H1 (cell line): Measurements from ENCODE around the gene HS6ST3. TPM values are rescaled to one million over a fixed set of nuclear protein-coding genes. Genes with fewer than 3 reads are reported as not detected.
"Not testable (repeated sequence)": the region's sequence is repeated elsewhere in the genome, so short reads cannot be mapped to it uniquely, and the experiment has no call there.

Experiments used
- CTCF ChIA-PET: fragments of 300-600 bp; sonication (Branson Sonifier 250); formaldehyde crosslinking; loops from one replicate; lab custom pipeline; 2021; ENCODE audit not compliant: partially characterized antibody; lab: Charles Lee
- POLR2A ChIA-PET: fragments of 300-600 bp; sonication (Branson Sonifier 250); formaldehyde crosslinking; loops from one replicate; lab custom pipeline; 2021; ENCODE audit warnings: inconsistent platforms; ENCODE audit not compliant: partially characterized antibody; lab: Charles Lee
- DNase-seq, 2 experiments: peaks; one replicate each; pipeline versions ENCODE4 v3.0.0 to v3.0.0-alpha.2; 2010 to 2022; ENCODE audit warnings: low spot score in 2 of 2, low read depth in 1 of 2, mixed read lengths in 1 of 2
- FAIRE-seq: peaks from 2 replicates; lab custom pipeline; 2011; peaks lifted over from hg19 to GRCh38; lab: Jason Lieb, UNC
- H2AFZ ChIP-seq: 2 replicates; pipeline ENCODE4 v1.8.1; 2012; ENCODE audit warnings: low read length, inconsistent platforms
- H2AK5ac ChIP-seq: 2 replicates; pipeline ENCODE4 v1.6.1; 2013; ENCODE audit warnings: low read depth, low read length
- H2BK120ac ChIP-seq: replicated peaks from 2 replicates; pipeline ENCODE3; 2013; ENCODE audit warnings: low read depth, low read length, inconsistent platforms
- H2BK12ac ChIP-seq: 2 replicates; pipeline ENCODE4 v1.6.1; 2013; ENCODE audit warnings: low read depth, low read length
- H2BK15ac ChIP-seq: 2 replicates; pipeline ENCODE4 v1.6.1; 2013; ENCODE audit warnings: low read length
- H2BK20ac ChIP-seq: 2 replicates; pipeline ENCODE4 v1.6.1; 2013; ENCODE audit warnings: low read length
- H2BK5ac ChIP-seq: 2 replicates; pipeline ENCODE4 v1.6.1; 2013; ENCODE audit warnings: low read depth, low read length
- H3K14ac ChIP-seq: 2 replicates; pipeline ENCODE4 v1.6.1; 2013; ENCODE audit warnings: inconsistent platforms; ENCODE audit not compliant: insufficient read length
- H3K18ac ChIP-seq: 2 replicates; pipeline ENCODE4 v1.6.1; 2013; ENCODE audit warnings: low read length; ENCODE audit errors: extremely low read depth
- H3K23ac ChIP-seq: 2 replicates; pipeline ENCODE4 v1.6.1; 2013; ENCODE audit warnings: inconsistent platforms; ENCODE audit not compliant: insufficient read length
- H3K23me2 ChIP-seq: 2 replicates; pipeline ENCODE4 v1.6.1; 2013; ENCODE audit warnings: low read depth, low read length
- H3K27ac ChIP-seq: 2 replicates; pipeline ENCODE4 v1.6.1; 2011; ENCODE audit warnings: low read depth, low read length, inconsistent platforms
- H3K27me3 ChIP-seq, 4 experiments: replicated peaks in 1 of 4; 1 replicate in 1 of 4; 2 replicates in 3 of 4; pipeline versions ENCODE4 v1.6.1 to v1.8.1; 2011 to 2013; ENCODE audit warnings: low read length in 3 of 4, mild to moderate bottlenecking in 3 of 4, inconsistent platforms in 2 of 4, mixed read lengths in 2 of 4, moderate library complexity in 1 of 4; ENCODE audit not compliant: control insufficient read depth in 3 of 4, insufficient read depth in 3 of 4; ENCODE audit errors: extremely low read depth in 1 of 4
- H3K36me3 ChIP-seq, 4 experiments: 2 replicates each; pipeline versions ENCODE4 v1.6.1 to v1.8.1; 2011 to 2013; ENCODE audit warnings: mild to moderate bottlenecking in 4 of 4, low read length in 3 of 4, moderate library complexity in 2 of 4, control low read depth in 1 of 4, inconsistent platforms in 1 of 4; ENCODE audit not compliant: insufficient read depth in 4 of 4, control insufficient read depth in 2 of 4
- H3K4ac ChIP-seq: replicated peaks from 2 replicates; pipeline ENCODE3; 2013; ENCODE audit warnings: low read length, low read depth, mixed read lengths, inconsistent platforms; ENCODE audit not compliant: insufficient read length
- H3K4me1 ChIP-seq, 4 experiments: replicated peaks in 1 of 4; 1 replicate in 1 of 4; 2 replicates in 3 of 4; pipeline versions ENCODE4 v1.6.1 to v1.8.1; 2011 to 2013; ENCODE audit warnings: low read length in 3 of 4, inconsistent platforms in 2 of 4, mixed read lengths in 1 of 4; ENCODE audit not compliant: insufficient read depth in 4 of 4, control insufficient read depth in 3 of 4
- H3K4me2 ChIP-seq, 2 experiments: 2 replicates each; pipeline versions ENCODE4 v1.6.1 to v1.8.1; 2011 to 2013; ENCODE audit warnings: low read depth in 2 of 2, low read length in 2 of 2, control low read depth in 1 of 2, inconsistent platforms in 1 of 2, mild to moderate bottlenecking in 1 of 2; ENCODE audit not compliant: insufficient read depth in 1 of 2
- H3K4me3 ChIP-seq, 4 experiments: fragments of 200-600, 300-600 bp in 1 of 4; sonication (generic), shearing (Covaris generic), sonication (Bioruptor Twin) in 1 of 4; 2 replicates each; pipeline versions ENCODE4 v1.5.1 to v1.8.1; 2011 to 2016; ENCODE audit warnings: low read length in 4 of 4, low read depth in 3 of 4, control low read depth in 2 of 4, inconsistent platforms in 2 of 4, mild to moderate bottlenecking in 2 of 4, mixed read lengths in 1 of 4, moderate library complexity in 1 of 4; ENCODE audit not compliant: insufficient read depth in 2 of 4; ENCODE audit errors: extremely low read depth in 1 of 4
- H3K56ac ChIP-seq: replicated peaks from 2 replicates; pipeline ENCODE3; 2013; ENCODE audit warnings: low read depth, mild to moderate bottlenecking, mixed read lengths, low read length, inconsistent platforms; ENCODE audit not compliant: insufficient read length
- H3K79me1 ChIP-seq: 2 replicates; pipeline ENCODE4 v1.6.1; 2013; ENCODE audit warnings: low read depth, low read length, control low read depth
- H3K79me2 ChIP-seq, 2 experiments: 2 replicates each; pipeline versions ENCODE4 v1.6.1 to v1.8.1; 2012 to 2013; ENCODE audit warnings: low read length in 2 of 2, mild to moderate bottlenecking in 2 of 2, inconsistent platforms in 1 of 2; ENCODE audit not compliant: insufficient read depth in 2 of 2, control insufficient read depth in 1 of 2
- H3K9ac ChIP-seq, 4 experiments: replicated peaks in 1 of 4; 1 replicate in 1 of 4; 2 replicates in 3 of 4; pipeline versions ENCODE4 v1.6.1 to v1.8.1; 2011 to 2013; ENCODE audit warnings: low read depth in 3 of 4, low read length in 3 of 4, control low read depth in 2 of 4, mild to moderate bottlenecking in 2 of 4, moderate library complexity in 2 of 4, inconsistent platforms in 1 of 4; ENCODE audit errors: extremely low read depth in 1 of 4
- H3K9me3 ChIP-seq, 2 experiments: 2 replicates each; pipeline versions ENCODE4 v1.6.1 to v1.8.1; 2012 to 2013; ENCODE audit warnings: mild to moderate bottlenecking in 2 of 2, moderate library complexity in 2 of 2, control low read depth in 1 of 2, inconsistent platforms in 1 of 2, low read depth in 1 of 2, low read length in 1 of 2, mixed read lengths in 1 of 2; ENCODE audit not compliant: insufficient read depth in 2 of 2
- H4K20me1 ChIP-seq, 2 experiments: replicated peaks in 1 of 2; 2 replicates each; pipeline versions ENCODE3 to v1.8.1; 2011 to 2013; ENCODE audit warnings: inconsistent platforms in 2 of 2, low read length in 2 of 2, mild to moderate bottlenecking in 1 of 2; ENCODE audit not compliant: insufficient read depth in 2 of 2, control insufficient read depth in 1 of 2
- H4K5ac ChIP-seq: 2 replicates; pipeline ENCODE4 v1.6.1; 2013; ENCODE audit warnings: low read length, low read depth, mixed read lengths, inconsistent platforms; ENCODE audit not compliant: insufficient read length
- H4K8ac ChIP-seq: 2 replicates; pipeline ENCODE4 v1.8.0; 2013; ENCODE audit warnings: mild to moderate bottlenecking, moderate library complexity, low read length, inconsistent platforms; ENCODE audit not compliant: insufficient read depth; ENCODE audit errors: extremely low read depth
- H4K91ac ChIP-seq: replicated peaks from 2 replicates; pipeline ENCODE3; 2013; ENCODE audit warnings: low read length, mixed read lengths, inconsistent platforms; ENCODE audit not compliant: insufficient read length
- whole genome bisulfite sequencing, 2 experiments: shearing (Covaris generic) in 1 of 2; methylation state at CpG; one replicate each; pipeline versions ENCODE4 v1.1.6 to v1.1.7; 2013 to 2015; ENCODE audit warnings: low lambda C conversion rate in 2 of 2, mixed read lengths in 2 of 2, inconsistent platforms in 1 of 2, low coverage in 1 of 2, missing lambda C conversion rate in 1 of 2; ENCODE audit not compliant: insufficient replicate concordance in 2 of 2, insufficient coverage in 1 of 2, insufficient read length in 1 of 2; ENCODE audit errors: extremely low coverage in 1 of 2, missing lambda C conversion rate in 1 of 2; 5-methylcytosine and 5-hydroxymethylcytosine counted together
- polyA plus RNA-seq, 7 experiments: library from polyadenylated mRNA; depleted of rRNA in 3 of 7; stranded (reverse) in 5 of 7; unstranded in 2 of 7; fragments of >200 nt in 5 of 7; fragments of 200-250 nt in 2 of 7; gene quantifications; 1 replicate in 5 of 7; 2 replicates in 1 of 7; 4 replicates in 1 of 7; pipeline versions ENCODE4 v1.2.1 to v1.2.3, GENCODE V29; 2011 to 2013; ENCODE audit warnings: missing spikeins in 2 of 7, mixed read lengths in 2 of 7
- total RNA-seq: library from RNA; stranded (reverse); fragmentation: NEBNext Ultra II Directional; extraction: Animal tissue kit (Norgen Biotek cat#: 25700); gene quantifications from 2 replicates; pipeline ENCODE4 v1.2.1, GENCODE V29; 2021

HS6ST3 gene
- total and polyA plus RNA-seq, 2 of the 8 experiments (the other 6 are each of a cell fraction or from before 2014, with no cell fraction given): 0.45 to 1.2 TPM

GRCh38 chr13:96115368-96115767 is 25.5 kb downstream of the HS6ST3 start:
- DNase-seq, H2BK120ac ChIP-seq, H3K9ac ChIP-seq, H3K23me2 ChIP-seq, H3K4me1 ChIP-seq, H3K4me3 ChIP-seq, H2BK20ac ChIP-seq, H4K91ac ChIP-seq, H4K20me1 ChIP-seq, H3K27me3 ChIP-seq, H3K9me3 ChIP-seq, H2AK5ac ChIP-seq, H3K4ac ChIP-seq, H4K8ac ChIP-seq, FAIRE-seq, H3K79me1 ChIP-seq, H2BK12ac ChIP-seq, H3K36me3 ChIP-seq, H3K56ac ChIP-seq, H3K14ac ChIP-seq, H3K18ac ChIP-seq, H3K27ac ChIP-seq, H2AFZ ChIP-seq, H2BK5ac ChIP-seq, H3K23ac ChIP-seq, POLR2A ChIA-PET, H4K5ac ChIP-seq, H2BK15ac ChIP-seq, H3K4me2 ChIP-seq, H3K79me2 ChIP-seq: not testable (repeated sequence)
- CTCF ChIA-PET: interaction anchor here (1.0 kb wide), 2 partner anchors 40 to 44 kb away, joined by 3 read pairs; no protein-coding TSS in a partner anchor
- WGBS, 2 experiments: 92% methylated on average over 2 of the region's 2 CpGs; no CpG with 5 or more reads in 1 of the 2 experiments
